ENCODE data around the gene FAM118B.
"Not testable (repeated sequence)": the region's sequence is repeated elsewhere in the genome, so short reads cannot be mapped to it uniquely, and the experiment has no call there.

FAM118B gene

GRCh38 chr11:126305699-126306098 is 94.1 kb downstream of the FAM118B start:
- H3K27ac ChIP-seq: no peak overlapping the region
- DNase-seq (ENCODE audit: low read depth, low spot score): no peak

- H3K27ac ChIP-seq: peak overlapping the region; percentile 9
- no peak for DNase-seq (ENCODE audit: low read depth, low spot score)
Measured at GRCh38 chr11:126307706-126308105, 96.1 kb downstream of the FAM118B start.

GRCh38 chr11:126308271-126308671 is 96.7 kb downstream of the FAM118B start:
- DNase-seq (ENCODE audit: low read depth, low spot score): no peak
- peak overlapping the region; percentile 9 for H3K27ac ChIP-seq

- not testable (repeated sequence) for DNase-seq (ENCODE audit: low read depth, low spot score); H3K27ac ChIP-seq
Measured at GRCh38 chr11:126308771-126309170, 97.2 kb downstream of the FAM118B start.

- DNase-seq (ENCODE audit: low read depth, low spot score): no peak
- no peak overlapping the region for H3K27ac ChIP-seq
Measured at GRCh38 chr11:126310200-126310991, 98.8 kb downstream of the FAM118B start.

- DNase-seq (ENCODE audit: low read depth, low spot score): no peak
- H3K27ac ChIP-seq: no peak overlapping the region
Measured at GRCh38 chr11:126310992-126311310, 99.4 kb downstream of the FAM118B start.

- no peak overlapping the region for H3K27ac ChIP-seq
Measured at GRCh38 chr11:126311401-126312291, 100.1 kb downstream of the FAM118B start.

More at GRCh38 chr11:126311401-126312291, 100.1 kb downstream of the FAM118B start:
- no peak for DNase-seq (ENCODE audit: low read depth, low spot score)
